ENCODE results near the gene A3GALT2.

The A3GALT2 gene

GRCh38 chr1:33288976-33289857 is 31.7 kb downstream of the A3GALT2 start:
- DNase-seq, result no peak

GRCh38 chr1:33287317-33287716 is 33.6 kb downstream of the A3GALT2 start:
- DNase-seq, result no peak

GRCh38 chr1:33286451-33287185 is 34.3 kb downstream of the A3GALT2 start:
- DNase-seq, result no peak

GRCh38 chr1:33284049-33284448 is 36.8 kb downstream of the A3GALT2 start:
- no peak for DNase-seq

- DNase-seq, result no peak
Measured at GRCh38 chr1:33282791-33283190, 38.1 kb downstream of the A3GALT2 start.

- DNase-seq, result no peak
Measured at GRCh38 chr1:33281554-33282303, 39.2 kb downstream of the A3GALT2 start.

- no peak for DNase-seq
Measured at GRCh38 chr1:33280091-33280661, 40.7 kb downstream of the A3GALT2 start.

GRCh38 chr1:33277488-33278084 is 43.3 kb downstream of the A3GALT2 start:
- no peak for DNase-seq

GRCh38 chr1:33276573-33277298 is 44.2 kb downstream of the A3GALT2 start:
- no peak for DNase-seq

- DNase-seq, result no peak
Measured at GRCh38 chr1:33275706-33276572, 45.0 kb downstream of the A3GALT2 start.

- DNase-seq, result no peak
Measured at GRCh38 chr1:33275195-33275594, 45.7 kb downstream of the A3GALT2 start.

- DNase-seq, result no peak
Measured at GRCh38 chr1:33274446-33274845, 46.5 kb downstream of the A3GALT2 start.

- no peak for DNase-seq
Measured at GRCh38 chr1:33273961-33274371, 46.9 kb downstream of the A3GALT2 start.

- DNase-seq, result no peak
Measured at GRCh38 chr1:33273406-33273805, 47.5 kb downstream of the A3GALT2 start.

GRCh38 chr1:33272930-33273329 is 48.0 kb downstream of the A3GALT2 start:
- DNase-seq, result no peak

- no peak for DNase-seq
Measured at GRCh38 chr1:33272509-33272908, 48.4 kb downstream of the A3GALT2 start.

GRCh38 chr1:33271666-33272505 is 49.0 kb downstream of the A3GALT2 start:
- DNase-seq, result no peak

GRCh38 chr1:33270808-33271465 is 50.0 kb downstream of the A3GALT2 start:
- no peak for DNase-seq

- DNase-seq, result no peak
Measured at GRCh38 chr1:33270379-33270778, 50.5 kb downstream of the A3GALT2 start.

Data from fibroblast of skin of right biceps (primary cell).